HG03159 (cell line): ENCODE data around the gene ENTPD7.
"Not testable (repeated sequence)": the region's sequence is repeated elsewhere in the genome, so short reads cannot be mapped to it uniquely, and the experiment has no call there.

Experiments
- ATAC-seq: cut with Tn5 transposase; IDR thresholded peaks from one replicate; pipeline ENCODE4 v1.9.1; 2021; ENCODE audit warnings: mild to moderate bottlenecking, moderate library complexity; ENCODE audit not compliant: unreplicated experiment

ENTPD7 gene, protein sequence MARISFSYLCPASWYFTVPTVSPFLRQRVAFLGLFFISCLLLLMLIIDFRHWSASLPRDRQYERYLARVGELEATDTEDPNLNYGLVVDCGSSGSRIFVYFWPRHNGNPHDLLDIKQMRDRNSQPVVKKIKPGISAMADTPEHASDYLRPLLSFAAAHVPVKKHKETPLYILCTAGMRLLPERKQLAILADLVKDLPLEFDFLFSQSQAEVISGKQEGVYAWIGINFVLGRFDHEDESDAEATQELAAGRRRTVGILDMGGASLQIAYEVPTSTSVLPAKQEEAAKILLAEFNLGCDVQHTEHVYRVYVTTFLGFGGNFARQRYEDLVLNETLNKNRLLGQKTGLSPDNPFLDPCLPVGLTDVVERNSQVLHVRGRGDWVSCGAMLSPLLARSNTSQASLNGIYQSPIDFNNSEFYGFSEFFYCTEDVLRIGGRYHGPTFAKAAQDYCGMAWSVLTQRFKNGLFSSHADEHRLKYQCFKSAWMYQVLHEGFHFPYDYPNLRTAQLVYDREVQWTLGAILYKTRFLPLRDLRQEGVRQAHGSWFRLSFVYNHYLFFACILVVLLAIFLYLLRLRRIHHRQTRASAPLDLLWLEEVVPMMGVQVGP

DNA sequence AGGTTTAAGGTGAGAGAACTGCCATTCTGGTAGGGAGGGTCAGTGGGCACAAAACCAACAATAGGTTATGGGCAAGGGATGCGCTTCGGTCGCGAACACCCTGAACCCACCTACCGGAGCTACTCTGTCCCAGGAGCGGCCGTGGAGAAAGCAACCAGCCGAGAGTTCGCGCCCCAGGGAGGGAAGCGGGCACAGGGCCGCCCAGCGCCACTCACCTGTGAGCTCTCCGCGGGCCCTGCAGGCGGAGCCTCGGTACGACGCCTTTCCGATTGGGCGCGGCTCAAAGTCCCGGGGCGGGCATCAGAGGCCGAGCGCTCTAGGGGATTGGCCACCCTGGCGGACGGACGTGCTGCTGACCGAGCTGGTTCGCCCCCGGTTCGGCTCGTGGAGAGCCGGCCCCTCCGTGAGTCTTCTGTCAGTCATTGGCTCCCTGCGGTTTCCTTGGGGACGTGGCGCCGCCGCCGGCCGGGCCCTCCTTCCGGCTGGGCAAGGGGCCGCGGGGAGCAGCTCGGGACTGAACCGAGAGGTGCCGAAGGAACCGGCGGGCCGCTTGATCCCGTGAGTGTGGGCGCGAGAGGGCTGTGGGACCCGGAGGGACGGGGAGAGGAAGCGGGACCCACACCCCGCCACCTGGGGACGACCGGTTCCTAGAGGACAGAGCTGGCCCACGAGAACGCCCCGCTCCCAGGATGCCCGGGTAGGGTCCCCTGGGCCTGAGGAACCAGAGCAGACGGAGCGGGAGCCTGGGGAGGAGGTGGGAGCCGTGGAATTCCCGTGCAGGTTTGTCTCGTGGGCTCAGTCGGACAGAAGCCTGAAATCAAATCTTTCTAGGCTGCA is at the start of gene ENTPD7:
ENTPD7 (plus strand) TSS at position 479 of the 837 bp plus-strand sequence. CDS start 448 bp downstream, outside the sequence.
- peak; percentile 100 for ATAC-seq

DNA sequence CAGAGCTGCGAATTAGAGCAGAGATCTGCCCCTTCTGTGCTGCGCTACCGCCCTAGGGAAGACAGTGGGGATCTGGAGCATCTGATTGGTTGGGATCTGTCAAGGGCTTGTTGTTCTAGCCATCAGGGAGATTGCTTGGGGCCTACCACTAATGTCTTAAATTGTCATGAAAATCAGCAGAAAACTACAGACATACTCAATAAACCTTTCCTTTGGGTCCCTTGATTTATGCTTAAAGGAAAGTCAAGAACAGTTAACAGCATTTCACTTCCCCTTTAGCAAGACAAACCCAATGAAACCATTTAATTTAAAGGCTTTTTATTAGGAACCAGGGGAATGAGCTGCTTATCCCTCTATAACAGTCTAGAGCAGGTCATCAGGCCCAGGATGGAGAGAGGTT is 49.1 kb upstream of the ENTPD7 start:
- ATAC-seq = no peak

DNA sequence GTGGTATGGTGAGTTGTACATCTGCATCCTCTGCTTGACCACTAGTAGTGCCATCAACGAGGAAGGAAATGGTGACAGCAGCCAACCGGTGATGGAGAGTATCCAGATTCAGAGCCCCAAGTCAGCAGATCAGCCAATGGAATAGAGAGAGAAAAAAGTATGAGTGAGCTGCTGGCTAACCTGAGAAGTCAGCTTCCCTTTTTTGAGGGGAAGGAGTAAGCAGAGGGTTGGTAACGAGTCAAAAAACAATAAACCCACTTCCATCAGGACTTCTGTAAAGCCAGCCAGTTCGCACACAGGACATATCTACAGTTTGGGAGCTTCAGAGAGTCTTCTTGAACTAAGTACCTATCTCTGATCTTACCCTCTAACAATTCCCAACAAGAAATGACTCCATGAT is 48.0 kb upstream of the ENTPD7 start:
- no peak for ATAC-seq

DNA sequence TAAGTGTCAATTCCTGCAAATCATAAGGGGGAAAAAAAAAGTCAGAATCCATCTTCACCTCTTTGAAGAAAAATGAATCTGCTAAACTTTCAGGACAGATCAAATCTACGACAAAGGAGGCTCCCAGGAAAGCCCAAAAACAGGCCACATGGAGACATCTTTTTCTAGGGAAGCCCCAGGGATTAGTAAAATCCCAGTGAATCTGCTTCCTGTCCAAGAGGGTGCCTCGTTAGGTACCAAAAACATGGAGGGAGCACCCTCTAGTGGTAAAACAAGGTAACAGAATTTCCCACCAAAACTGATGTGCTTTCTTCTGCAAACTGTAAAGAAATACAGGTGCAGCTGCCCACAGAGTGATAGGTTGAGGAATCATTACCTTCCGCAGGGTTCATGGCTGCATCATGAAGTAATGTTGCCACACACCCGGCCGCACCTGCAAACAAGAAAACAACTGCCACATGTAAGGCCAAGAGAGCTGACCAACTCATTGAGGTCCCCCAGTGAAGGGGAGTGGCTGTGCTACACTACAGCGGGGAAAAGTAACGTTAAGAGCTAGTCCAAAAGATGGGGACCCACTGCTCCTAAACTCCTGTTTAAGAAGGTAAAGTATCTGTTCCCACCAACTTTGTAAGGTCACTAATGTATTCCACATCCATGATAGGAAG is 47.0 kb upstream of the ENTPD7 start:
- no peak for ATAC-seq

DNA sequence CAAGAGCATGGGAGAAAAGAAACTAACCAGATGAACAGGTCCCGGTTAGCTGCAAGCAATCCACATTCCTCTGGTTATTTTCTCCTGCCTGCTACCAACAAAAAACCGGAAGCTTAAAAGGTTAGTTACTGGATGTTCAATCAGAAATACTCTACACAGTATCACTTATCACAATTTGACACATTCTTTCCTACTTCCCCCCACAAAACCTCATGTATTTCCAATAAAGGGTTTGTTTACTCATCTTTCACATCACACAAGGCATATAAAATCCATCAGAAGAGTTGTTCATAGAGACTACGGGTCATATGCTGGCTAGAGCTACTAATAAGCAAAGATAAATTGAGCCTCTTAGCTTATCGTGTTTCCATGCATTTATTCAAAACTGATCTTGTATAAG is 43.9 kb upstream of the ENTPD7 start:
- no peak for ATAC-seq

DNA sequence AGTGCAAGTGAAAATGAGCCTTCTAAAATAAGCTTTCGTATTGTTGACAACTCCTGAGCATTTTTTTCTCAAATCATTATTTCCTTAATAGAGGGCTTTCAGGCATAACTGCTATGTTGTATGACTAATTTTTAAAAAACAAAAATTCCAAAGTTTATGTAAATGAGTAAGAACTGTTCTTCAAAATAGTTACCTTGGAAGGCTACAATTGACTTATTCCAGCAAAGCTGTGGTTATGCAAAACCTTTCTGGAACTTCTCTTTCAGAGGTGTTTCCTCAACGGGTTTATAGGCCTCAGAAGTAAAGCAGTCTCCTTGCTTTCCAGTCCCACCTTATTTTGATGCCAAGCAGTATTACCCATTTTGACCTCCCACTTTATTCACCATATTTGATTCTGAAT is 41.6 kb upstream of the ENTPD7 start:
- ATAC-seq = no peak

DNA sequence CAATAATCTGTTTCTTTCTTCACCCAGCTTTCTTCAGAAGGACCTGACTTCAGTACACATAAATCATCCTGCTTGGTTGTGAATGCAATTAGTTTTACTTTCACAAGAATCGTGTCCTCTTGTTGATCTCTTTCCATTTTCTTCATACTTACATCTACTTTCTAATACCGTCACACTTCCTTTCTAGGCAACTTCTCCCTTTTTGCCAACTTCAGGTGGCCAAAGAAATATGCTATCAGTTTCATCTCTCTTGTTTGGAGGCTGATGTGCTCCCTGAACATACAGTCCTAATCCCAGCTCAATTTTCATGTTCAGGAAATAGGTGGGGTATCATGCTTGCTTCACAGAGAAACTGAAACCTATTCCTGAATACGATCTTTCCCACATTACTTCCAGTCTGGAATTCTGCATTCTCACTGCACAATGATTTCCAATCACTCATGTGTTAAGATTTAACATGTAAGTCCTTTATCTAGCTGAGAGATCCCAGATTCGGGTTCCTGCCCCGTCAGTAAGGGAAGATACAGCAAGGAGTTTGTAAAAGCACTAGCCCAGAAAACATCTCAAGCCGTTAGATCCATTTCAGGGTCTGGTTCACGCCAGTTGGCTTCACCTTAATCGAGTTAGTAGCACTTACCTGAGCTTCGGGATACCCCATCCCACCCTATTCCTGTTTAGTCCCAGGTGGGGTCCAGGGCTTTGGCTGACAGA is 40.1 kb upstream of the ENTPD7 start:
- no peak for ATAC-seq

DNA sequence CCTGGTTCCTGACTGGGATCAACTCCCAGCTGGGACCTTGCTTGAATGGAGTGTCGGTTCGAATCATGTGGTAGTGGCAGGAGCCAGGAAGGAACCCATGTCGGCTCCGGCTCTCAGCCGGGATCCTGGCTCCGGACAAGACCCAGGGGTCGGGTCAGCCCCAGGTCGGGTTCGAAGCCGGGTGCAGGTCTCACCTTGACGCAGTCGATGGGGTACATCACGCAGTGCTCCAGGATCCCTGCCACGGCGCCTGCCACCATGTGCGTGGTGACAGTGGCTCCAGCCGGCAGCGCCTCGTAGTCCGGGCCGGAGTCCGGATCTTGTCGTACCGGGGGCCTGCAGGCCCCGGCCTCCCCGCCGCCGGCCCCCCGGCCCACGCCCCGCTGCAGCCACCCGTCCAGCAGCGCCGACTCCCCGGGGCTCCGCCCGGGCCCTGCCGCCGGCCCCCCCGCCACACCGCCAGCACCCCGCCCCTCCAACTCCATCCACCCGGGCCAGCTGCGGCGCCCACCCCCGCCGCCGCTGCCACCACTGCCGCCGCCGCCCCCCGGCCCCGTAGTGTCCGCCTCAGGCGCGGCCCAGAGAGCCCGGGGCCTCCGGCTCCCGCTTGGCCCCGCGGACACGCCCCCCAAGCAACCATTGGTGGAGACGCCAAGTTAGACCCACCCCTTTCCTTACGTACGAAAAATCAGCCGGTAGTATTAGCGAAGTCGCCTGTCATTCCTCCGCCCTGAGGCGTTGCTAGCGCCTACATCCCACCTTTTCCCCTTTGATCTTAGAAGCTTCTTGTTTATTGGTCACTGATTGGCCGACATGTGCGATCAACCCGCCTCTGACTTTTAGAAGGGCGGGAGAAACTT is 39.2 kb upstream of the ENTPD7 start, which contains the start of gene SLC25A28:
SLC25A28 (minus strand) TSS at position 589 of the 860 bp plus-strand sequence; CDS start at position 485, 104 bp downstream.
- peak; percentile 75 for ATAC-seq

DNA sequence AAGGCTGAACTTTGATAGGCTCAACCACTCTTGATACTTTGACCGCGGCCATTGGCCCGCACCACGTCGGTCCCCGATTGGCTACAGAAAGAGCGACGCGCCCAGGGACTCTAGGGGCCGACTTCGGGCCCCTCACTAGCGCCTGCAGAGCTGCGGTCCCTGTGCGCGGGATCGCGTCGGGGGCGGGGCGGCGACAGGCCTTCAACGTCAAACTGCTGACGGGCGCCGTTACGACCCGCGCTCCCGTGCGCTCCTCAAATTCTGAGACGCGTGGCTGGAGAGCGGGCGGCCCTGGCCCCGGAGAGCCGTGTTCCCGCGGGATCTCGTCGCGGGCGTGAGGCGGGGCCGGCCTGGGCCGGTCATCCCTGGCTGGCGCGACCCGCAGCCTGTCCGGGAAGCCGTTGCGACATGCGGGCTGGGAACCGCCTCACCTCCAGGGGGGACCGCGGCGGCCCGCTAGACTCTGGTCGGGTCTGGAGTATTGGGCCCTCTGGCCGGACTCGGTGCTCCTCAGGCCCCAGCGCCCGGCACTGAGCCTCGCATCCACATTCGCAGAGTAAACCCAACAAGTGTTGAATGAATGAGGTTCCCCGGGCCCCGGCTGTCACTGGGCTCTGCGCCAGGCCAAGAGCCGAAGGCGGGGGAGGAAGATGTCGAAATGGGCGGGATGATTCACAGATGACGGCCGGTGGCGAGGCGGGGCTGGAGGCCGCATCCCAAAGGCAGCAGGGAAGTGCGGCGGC is 38.4 kb upstream of the ENTPD7 start:
- ATAC-seq = peak; percentile 83

DNA sequence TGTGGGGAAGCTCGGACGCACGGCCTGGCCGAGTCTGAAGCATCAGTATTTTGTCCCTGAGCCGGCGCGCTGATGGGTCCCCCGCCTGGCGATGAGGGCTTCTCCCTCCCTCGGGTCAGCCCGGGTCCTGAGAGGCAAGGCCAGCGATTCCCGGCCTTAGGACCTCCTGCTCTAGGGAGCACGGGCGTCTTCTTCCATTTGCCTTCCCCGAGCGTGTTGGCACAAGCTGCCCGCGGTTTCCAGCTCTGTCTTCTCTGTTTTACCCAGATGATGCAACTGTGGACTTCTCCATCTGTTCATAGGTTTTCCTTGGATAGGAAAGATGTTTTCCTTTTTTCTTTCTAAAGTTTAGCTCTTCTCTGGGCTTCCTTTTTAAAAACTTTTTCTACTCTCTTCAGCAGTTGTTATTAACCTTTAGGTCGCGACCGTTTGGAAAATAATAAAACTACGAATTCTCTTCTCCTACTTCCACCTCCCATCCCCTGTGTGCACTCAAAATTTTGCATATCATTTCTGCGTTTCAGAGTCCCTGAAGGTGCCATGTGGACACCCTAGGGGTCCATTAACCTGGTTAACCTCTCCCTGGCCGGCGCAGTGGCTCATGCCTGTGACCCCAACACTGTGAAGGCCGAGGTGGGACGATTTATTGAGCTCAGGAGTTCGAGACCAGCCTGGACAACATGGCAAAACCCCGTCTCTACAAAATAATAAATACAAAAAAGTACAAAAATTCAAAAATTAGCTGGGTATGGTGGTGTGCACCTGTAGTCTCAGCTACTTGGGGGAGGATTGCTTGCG is 37.7 kb upstream of the ENTPD7 start:
- ATAC-seq = no peak

DNA sequence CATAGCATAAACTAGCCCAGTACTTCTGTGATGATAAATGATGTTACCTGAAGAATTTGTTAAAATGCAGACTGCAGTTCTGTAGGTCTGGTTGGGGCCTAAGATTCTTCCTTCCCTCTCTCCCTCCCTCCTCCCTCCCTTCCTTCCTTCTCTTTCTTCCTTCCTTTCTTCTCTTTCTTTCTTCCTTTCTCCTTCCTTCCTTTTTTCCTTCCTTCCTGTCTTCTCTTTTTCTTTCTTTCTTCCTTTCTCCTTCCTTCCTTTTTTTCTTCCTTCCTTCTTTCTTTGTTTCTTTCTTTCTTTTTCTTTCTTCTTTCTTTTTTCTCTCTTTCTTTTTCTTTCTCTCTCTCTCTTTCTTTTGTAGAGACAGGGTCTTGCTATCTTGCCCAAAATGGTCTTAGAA is 35.4 kb upstream of the ENTPD7 start:
- no peak for ATAC-seq

DNA sequence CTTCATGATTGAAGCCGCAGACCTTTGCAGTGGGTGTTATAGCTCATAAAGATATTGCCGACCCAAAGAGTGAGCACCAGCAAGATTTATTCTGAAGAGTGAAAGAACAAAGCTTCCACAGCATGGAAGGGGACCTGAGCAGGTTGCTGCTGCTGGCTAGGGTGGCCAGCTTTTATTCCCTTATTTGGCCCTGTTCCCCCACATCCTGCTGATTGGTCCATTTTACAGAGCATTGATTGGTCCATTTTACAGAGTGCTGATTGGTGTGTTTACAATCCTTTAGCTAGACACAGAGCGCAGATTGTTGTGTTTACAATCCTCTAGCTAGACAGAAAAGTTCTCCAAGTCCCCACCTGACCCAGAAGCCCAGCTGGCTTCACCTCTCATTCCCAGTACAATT is 34.2 kb upstream of the ENTPD7 start:
- ATAC-seq = not testable (repeated sequence)

DNA sequence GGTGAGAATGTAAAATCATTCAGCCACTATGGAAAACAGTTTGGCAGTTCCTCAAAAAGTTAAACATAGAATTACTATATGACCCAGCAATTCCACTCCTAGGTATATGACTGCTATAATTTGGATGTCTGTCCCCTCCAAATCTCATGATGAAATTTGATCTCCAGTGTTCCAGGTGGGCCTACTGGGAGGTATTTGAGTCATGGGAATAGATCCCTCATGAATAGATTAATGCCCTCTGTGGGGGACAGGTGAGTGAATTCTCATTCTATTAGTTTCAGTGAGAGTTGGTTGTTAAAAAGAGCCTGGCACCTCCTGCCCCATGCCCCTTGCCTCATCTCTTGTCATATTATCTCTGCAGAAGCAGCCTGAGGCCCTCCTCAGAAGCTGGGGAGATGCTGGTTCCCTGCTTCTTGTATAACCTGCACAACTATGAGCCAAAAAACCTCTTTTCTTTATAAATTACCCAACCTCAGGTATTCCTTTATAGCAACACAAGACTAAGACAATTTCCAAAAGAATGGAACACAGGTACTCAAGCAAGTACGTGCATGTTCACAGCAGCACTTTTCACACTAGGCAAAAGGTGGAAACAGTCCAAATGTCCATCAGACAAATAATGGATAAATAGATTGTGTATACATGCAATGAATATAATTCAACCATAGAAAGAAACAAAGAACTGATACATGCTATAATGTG is 30.2 kb upstream of the ENTPD7 start:
- ATAC-seq = no peak

DNA sequence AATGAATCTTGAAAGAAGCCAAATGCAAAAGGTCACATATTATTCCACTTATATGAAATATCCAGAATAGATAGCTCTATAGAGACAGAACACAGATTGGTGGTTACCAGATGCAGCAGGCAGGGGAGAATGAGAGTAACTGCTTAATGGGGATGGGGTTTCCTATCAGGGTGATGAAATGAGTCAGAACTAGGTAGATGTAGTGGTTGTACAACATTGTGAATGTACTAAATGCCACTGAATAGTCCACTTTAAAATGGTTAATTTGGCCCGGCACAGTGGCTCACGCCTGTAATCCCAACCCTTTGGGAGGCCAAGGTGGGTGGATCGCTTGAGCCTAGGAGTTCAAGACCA is 29.7 kb upstream of the ENTPD7 start:
- peak; percentile 66 for ATAC-seq

DNA sequence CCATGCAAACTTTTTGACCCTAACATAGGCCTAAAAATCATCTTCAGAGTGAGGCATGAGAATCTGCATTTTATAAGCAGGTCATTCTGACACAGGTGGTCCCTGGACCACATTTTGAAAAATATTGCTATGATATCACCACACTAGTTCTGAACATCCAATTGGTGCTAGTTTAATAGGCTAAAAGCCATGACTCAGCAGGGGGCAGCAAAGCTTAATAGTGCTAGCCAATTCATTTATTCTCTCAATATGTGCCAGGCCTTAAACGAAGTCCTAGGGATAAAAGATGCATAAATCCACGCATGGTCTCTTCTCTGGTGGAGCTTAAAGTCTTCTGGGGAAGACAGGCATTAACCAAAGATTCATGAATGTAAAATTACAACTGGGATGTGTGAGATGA is 28.9 kb upstream of the ENTPD7 start:
- ATAC-seq = no peak

DNA sequence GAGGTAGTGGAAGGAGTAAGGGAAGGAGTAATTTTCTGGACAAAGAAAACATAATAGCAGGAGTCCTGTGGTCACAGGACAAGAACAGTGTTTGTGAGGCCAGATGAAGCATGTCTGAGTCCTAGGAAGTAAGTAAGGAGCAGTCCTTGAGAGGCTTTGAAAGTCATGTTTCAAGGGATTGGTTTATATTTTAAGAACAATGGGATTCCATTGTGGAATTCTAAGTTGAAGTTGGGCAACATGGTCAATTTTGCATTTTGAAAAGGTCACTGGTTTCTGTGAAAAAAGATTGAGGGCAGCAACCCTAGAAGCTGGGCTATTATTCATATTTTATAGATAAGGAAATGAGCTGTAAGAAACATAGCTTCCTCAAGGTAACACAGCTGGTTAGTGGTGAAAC is 28.3 kb upstream of the ENTPD7 start:
- no peak for ATAC-seq

DNA sequence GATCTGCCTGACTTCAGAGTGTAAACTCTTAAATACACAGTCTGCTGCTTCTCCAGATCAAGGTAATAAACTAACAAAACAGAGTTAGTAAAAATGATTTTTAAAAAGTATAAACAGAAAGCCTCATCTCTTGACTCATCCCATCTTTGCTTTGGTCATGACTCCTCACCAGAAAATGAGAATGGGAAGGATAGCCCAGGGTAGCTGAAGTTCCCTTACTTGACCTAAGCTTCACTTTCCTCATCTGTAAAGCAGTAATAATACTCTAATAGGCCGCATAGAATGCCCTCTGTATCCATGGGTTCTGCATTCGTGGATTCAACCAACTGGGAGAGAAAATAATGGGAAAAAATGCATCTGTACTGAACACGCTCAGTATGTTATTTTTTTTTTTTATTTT is 27.8 kb upstream of the ENTPD7 start:
- ATAC-seq = no peak
